CD4-positive, alpha-beta memory T cell (primary cell): ENCODE results near the gene LIN28B. TPM values are rescaled to one million over a fixed set of nuclear protein-coding genes. Genes with fewer than 3 reads are reported as not detected.

ENCODE experiments used
- CTCF ChIA-PET: fragments of 350-600 bp; sonication (Branson Sonifier 250); formaldehyde crosslinking; loops from one replicate; lab custom pipeline; 2021; ENCODE audit warnings: inconsistent platforms; ENCODE audit not compliant: partially characterized antibody; lab: Charles Lee
- POLR2A ChIA-PET: fragments of 350-600 bp; sonication (Branson Sonifier 250); formaldehyde crosslinking; loops from one replicate; lab custom pipeline; 2021; ENCODE audit not compliant: partially characterized antibody; lab: Charles Lee
- DNase-seq, 5 donors: peaks; one replicate each; pipeline versions ENCODE4 v3.0.0 to v3.0.0-alpha.2; 2020 to 2022; ENCODE audit warnings: mixed read lengths in 1 of 5
- H3K27ac ChIP-seq: one replicate; pipeline ENCODE4 v1.7.0; 2013; ENCODE audit warnings: low read depth, low read length
- H3K27me3 ChIP-seq: 2 replicates; pipeline ENCODE4 v1.7.0; 2013; ENCODE audit warnings: mild to moderate bottlenecking, low read length, moderate library complexity; ENCODE audit not compliant: insufficient read depth
- H3K36me3 ChIP-seq: 2 replicates; pipeline ENCODE4 v1.7.0; 2013; ENCODE audit warnings: mild to moderate bottlenecking, low read length, moderate library complexity; ENCODE audit not compliant: insufficient read depth
- H3K4me1 ChIP-seq: 2 replicates; pipeline ENCODE4 v1.7.0; 2013; ENCODE audit warnings: mild to moderate bottlenecking, low read length, moderate library complexity; ENCODE audit not compliant: insufficient read depth
- H3K4me3 ChIP-seq, 2 donors: one replicate each; pipeline ENCODE4 v1.7.0; 2013; ENCODE audit warnings: low read length in 2 of 2, mild to moderate bottlenecking in 1 of 2
- H3K9me3 ChIP-seq, 2 donors: one replicate each; pipeline ENCODE4 v1.7.0; 2013; ENCODE audit warnings: low read length in 2 of 2, control low read depth in 1 of 2; ENCODE audit not compliant: control insufficient read depth in 1 of 2
- H3K27ac Mint-ChIP-seq, 7 donors: one replicate each; pipeline ENCODE4 v1.8.0; 2020 to 2021; ENCODE audit warnings: mixed read lengths in 7 of 7, mild to moderate bottlenecking in 6 of 7, inconsistent platforms in 3 of 7, moderate library complexity in 3 of 7
- H3K27me3 Mint-ChIP-seq, 2 donors: one replicate each; pipeline ENCODE4 v1.8.0; 2020 to 2021; ENCODE audit warnings: mixed read lengths in 2 of 2
- H3K36me3 Mint-ChIP-seq, 2 donors: one replicate each; pipeline ENCODE4 v1.8.0; 2020 to 2021; ENCODE audit warnings: mixed read lengths in 2 of 2, inconsistent platforms in 1 of 2, mild to moderate bottlenecking in 1 of 2
- H3K4me1 Mint-ChIP-seq, 4 donors: one replicate each; pipeline ENCODE4 v1.8.0; 2020 to 2021; ENCODE audit warnings: mixed read lengths in 4 of 4, mild to moderate bottlenecking in 1 of 4
- H3K4me3 Mint-ChIP-seq, 8 donors: one replicate each; pipeline ENCODE4 v1.8.0; 2020 to 2021; ENCODE audit warnings: mixed read lengths in 8 of 8, mild to moderate bottlenecking in 7 of 8, moderate library complexity in 6 of 8, inconsistent platforms in 3 of 8
- H3K9me3 Mint-ChIP-seq, 8 donors: one replicate each; pipeline ENCODE4 v1.8.0; 2020 to 2021; ENCODE audit warnings: mixed read lengths in 8 of 8, mild to moderate bottlenecking in 5 of 8, inconsistent platforms in 3 of 8, moderate library complexity in 1 of 8
- intact Hi-C: fragments of 100-400 bp; cut with micrococcal nuclease; formaldehyde crosslinking; loops from one replicate; pipeline ENCODE4 v1.15.1; 2023
- polyA plus RNA-seq, 2 donors: library from polyadenylated mRNA; unstranded; fragments of 300-500 nt; fragmentation: Illumina TruSeq; gene quantifications; one replicate each; pipeline ENCODE4 v1.2.3, GENCODE V29; 2021
- total RNA-seq, 2 experiments: library from RNA; stranded (reverse); gene quantifications; one replicate each; pipeline ENCODE4 v1.2.3, GENCODE V29; 2021

LIN28B gene
- total and polyA plus RNA-seq, 4 experiments from 2014 or later: not detected

DNA sequence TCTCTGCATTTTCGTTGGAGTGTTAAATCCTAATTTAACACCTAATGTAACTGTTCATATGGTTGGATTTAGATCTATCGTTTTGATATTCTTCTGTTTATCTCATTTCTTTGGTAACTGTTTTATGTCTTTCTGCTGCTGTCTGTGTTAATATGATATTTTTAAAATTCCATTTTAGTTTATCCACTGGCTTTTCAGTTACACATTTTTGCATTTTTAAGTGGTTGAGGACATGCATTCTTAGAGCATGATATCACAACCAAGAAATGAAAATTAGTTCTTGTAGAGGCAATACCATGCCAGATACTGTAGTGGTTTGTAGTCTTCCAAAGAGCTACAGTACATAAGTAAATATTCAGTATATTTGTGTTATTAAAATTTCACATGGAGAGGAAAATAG, 58.6 kb downstream of the LIN28B start:
- peaks cover 5 to 7% of the 10 kb centered on the region in 2 donors for H3K27me3 Mint-ChIP-seq
- ChIA-PET CTCF (no interaction called here), POLR2A (no interaction called here)
- Histone ChIP-seq H3K36me3 (no peaks in the 10 kb centered on the region), H3K27ac (no peak overlapping the region), H3K27me3 (no peaks in the 10 kb centered on the region), H3K4me1 (no peaks in the 10 kb centered on the region), H3K9me3 (no peaks in the 10 kb centered on the region), H3K4me3 (no peak overlapping the region)
- H3K4me1 Mint-ChIP-seq: no peaks in the 10 kb centered on the region
- H3K36me3 Mint-ChIP-seq: no peaks in the 10 kb centered on the region
- no peak for DNase-seq
- H3K4me3 Mint-ChIP-seq: no peak overlapping the region
- intact Hi-C loops: no loop called here
- H3K9me3 Mint-ChIP-seq: peaks cover 0 to 1% (median 0%) of the 10 kb centered on the region in 8 donors
- H3K27ac Mint-ChIP-seq: no peak overlapping the region

DNA sequence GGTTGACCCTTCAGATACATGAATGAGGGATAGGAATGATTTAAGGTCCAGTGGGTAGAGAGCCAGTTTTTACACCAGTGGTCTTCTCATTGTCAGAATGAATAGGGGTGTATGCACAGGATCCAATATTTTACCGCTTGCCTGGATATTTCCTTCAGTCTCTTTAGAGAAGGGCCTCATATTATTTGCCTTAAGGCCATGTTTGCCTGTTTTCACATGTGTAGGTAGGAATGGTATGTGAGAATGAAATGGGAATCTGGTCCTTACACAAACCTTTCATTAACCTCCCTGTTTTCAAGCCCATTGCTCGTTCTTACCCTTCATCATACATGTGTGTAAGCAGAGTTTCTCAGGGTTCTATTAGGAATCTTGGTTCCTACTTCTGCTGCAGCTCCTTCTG, 62.4 kb downstream of the LIN28B start:
- Mint-ChIP-seq H3K27ac (no peak overlapping the region), H3K4me1 (no peaks in the 10 kb centered on the region), H3K4me3 (no peak overlapping the region), H3K27me3 (peaks cover 10 to 15% of the 10 kb centered on the region in 2 donors), H3K9me3 (no peaks in the 10 kb centered on the region), H3K36me3 (no peaks in the 10 kb centered on the region)
- Histone ChIP-seq H3K36me3 (no peaks in the 10 kb centered on the region), H3K27ac (no peak overlapping the region), H3K4me1 (no peaks in the 10 kb centered on the region), H3K9me3 (no peaks in the 10 kb centered on the region), H3K27me3 (no peaks in the 10 kb centered on the region), H3K4me3 (no peak overlapping the region)
- CTCF ChIA-PET: no interaction called here
- no peak for DNase-seq
- POLR2A ChIA-PET: no interaction called here
- intact Hi-C loops: no loop called here

DNA sequence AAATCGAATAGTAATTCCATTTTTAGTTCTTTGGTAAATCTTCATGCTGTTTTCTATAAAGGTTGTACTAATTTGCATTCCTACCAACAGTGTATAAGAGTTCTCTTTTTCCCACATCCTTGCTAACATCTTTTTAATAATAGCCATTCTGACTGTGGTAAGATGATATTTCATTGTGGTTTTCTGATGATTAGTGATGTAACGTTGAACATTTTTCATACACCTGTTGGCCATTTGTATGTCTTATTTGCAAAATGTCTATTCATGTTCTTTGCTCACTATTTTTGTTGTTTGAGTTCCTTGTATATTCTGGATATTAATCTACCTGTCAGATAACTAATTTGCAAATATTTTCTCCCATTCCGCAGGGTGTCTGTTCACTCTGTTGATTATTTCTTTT, 64.5 kb downstream of the LIN28B start:
- Mint-ChIP-seq H3K9me3 (no peaks in the 10 kb centered on the region), H3K4me1 (no peaks in the 10 kb centered on the region), H3K27me3 (peaks cover 8 to 15% of the 10 kb centered on the region in 2 donors), H3K4me3 (no peak overlapping the region), H3K27ac (no peak overlapping the region), H3K36me3 (no peaks in the 10 kb centered on the region)
- Histone ChIP-seq H3K4me1 (no peaks in the 10 kb centered on the region), H3K27ac (no peak overlapping the region), H3K27me3 (no peaks in the 10 kb centered on the region), H3K4me3 (no peak overlapping the region), H3K9me3 (no peaks in the 10 kb centered on the region), H3K36me3 (no peaks in the 10 kb centered on the region)
- CTCF ChIA-PET: no interaction called here
- intact Hi-C loops: no loop called here
- POLR2A ChIA-PET: no interaction called here
- DNase-seq: no peak

DNA sequence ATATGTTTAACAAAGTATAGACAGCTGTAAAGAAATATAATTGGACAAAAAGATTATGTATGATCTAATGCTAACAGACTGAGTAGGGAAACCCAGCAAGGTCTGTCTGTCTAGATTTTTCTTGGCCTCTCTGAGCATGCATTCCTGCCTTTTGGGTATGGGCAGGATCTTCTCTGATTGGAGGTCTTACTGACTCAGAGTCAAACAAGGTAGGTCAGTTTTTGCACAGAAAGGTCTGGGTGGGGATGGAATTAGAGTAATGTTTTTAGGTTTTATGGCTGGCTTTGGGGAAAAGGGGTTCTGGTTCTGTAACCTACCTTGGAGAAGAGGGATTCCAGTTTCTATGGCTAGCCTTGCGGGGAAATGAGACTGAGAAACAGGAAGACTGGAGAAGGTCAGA, 65.5 kb downstream of the LIN28B start:
- H3K27ac Mint-ChIP-seq: no peak overlapping the region
- Histone ChIP-seq H3K27ac (no peak overlapping the region), H3K36me3 (no peaks in the 10 kb centered on the region), H3K9me3 (no peaks in the 10 kb centered on the region), H3K27me3 (no peaks in the 10 kb centered on the region), H3K4me3 (no peak overlapping the region), H3K4me1 (no peaks in the 10 kb centered on the region)
- no peak overlapping the region for H3K4me3 Mint-ChIP-seq
- ChIA-PET CTCF (no interaction called here), POLR2A (no interaction called here)
- H3K4me1 Mint-ChIP-seq: no peaks in the 10 kb centered on the region
- no peak for DNase-seq
- peaks cover 8 to 15% of the 10 kb centered on the region in 2 donors for H3K27me3 Mint-ChIP-seq
- no peaks in the 10 kb centered on the region for H3K9me3 Mint-ChIP-seq
- intact Hi-C loops: no loop called here
- no peaks in the 10 kb centered on the region for H3K36me3 Mint-ChIP-seq

DNA sequence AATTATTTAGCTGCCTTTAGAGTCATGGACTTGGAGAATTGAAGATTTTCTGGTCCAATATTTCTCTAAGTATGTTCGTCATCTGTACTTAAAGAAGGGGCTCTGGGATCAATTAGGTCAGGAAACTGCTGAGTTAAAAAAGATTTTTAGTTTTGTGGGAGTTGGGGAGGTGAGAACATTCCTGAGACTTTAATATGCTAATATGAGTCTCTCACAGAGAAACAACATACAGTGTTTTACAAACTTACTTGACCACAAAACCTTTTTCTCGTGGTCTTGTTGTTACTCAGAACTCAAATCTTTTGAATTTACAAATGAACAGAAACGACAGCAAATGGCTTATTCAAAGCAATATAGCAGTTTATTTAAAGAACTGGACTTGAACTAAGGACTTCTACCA, 67.9 kb downstream of the LIN28B start:
- Mint-ChIP-seq H3K27ac (no peak overlapping the region), H3K9me3 (no peaks in the 10 kb centered on the region), H3K4me3 (no peak overlapping the region), H3K4me1 (no peaks in the 10 kb centered on the region), H3K27me3 (peaks cover 8 to 10% of the 10 kb centered on the region in 2 donors), H3K36me3 (no peaks in the 10 kb centered on the region)
- Histone ChIP-seq H3K27me3 (no peaks in the 10 kb centered on the region), H3K27ac (no peak overlapping the region), H3K36me3 (no peaks in the 10 kb centered on the region), H3K4me1 (no peaks in the 10 kb centered on the region), H3K9me3 (no peaks in the 10 kb centered on the region), H3K4me3 (no peak overlapping the region)
- intact Hi-C loops: no loop called here
- ChIA-PET CTCF (no interaction called here), POLR2A (no interaction called here)
- DNase-seq: no peak

DNA sequence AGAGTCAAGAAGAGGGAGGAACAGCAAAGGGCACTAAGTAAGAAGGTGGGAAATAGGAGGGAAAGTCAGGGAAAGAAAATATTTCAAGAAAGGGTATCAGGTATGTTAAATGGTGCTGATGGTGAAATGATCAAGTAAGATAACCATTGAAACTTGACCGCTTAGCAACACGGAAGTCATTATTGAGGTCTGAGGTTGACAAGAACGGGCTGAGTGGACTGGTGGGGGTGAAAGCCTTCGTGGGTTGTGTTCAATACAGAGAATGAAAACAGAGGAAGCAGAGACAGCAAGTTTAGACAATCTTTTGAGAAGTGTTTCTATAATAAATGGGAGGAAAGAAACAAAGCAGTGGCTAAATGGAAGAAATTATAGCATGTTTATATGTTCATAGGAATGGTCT, 72.0 kb downstream of the LIN28B start:
- no peak for DNase-seq
- H3K27ac Mint-ChIP-seq: no peak overlapping the region
- intact Hi-C loops: no loop called here
- H3K36me3 Mint-ChIP-seq: no peaks in the 10 kb centered on the region
- no peaks in the 10 kb centered on the region for H3K27me3 ChIP-seq
- no peaks in the 10 kb centered on the region for H3K9me3 Mint-ChIP-seq
- no peaks in the 10 kb centered on the region for H3K4me1 Mint-ChIP-seq
- H3K4me1 ChIP-seq: no peaks in the 10 kb centered on the region
- no peak overlapping the region for H3K27ac ChIP-seq
- no peaks in the 10 kb centered on the region for H3K9me3 ChIP-seq
- POLR2A ChIA-PET: no interaction called here
- no peaks in the 10 kb centered on the region for H3K36me3 ChIP-seq
- no peak overlapping the region for H3K4me3 ChIP-seq
- H3K27me3 Mint-ChIP-seq: peaks cover 2 to 3% of the 10 kb centered on the region in 2 donors
- no peak overlapping the region for H3K4me3 Mint-ChIP-seq
- CTCF ChIA-PET: no interaction called here

DNA sequence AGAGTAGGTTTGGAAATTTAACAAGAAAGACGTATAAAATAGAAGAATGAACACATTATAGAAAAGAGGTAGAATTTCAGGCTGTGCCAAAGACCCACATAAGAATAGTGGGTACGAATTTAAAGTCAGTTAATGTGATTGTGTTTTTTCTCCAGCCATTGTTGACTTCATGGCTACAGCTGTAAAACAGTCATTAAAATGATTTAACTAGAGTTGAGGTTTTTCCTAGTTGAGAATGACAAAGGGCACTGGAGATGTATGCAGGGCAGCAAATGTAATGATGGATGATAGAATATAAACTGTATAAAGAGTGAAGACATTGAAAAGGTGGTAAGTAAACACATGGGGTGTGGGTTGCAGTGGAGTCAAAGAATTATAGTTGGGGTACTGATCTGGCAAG, 72.7 kb downstream of the LIN28B start:
- Mint-ChIP-seq H3K27ac (no peak overlapping the region), H3K4me3 (no peak overlapping the region), H3K36me3 (no peaks in the 10 kb centered on the region), H3K27me3 (peaks cover 3 to 4% of the 10 kb centered on the region in 2 donors), H3K4me1 (no peaks in the 10 kb centered on the region), H3K9me3 (no peaks in the 10 kb centered on the region)
- H3K27ac ChIP-seq: no peak overlapping the region
- no peaks in the 10 kb centered on the region for H3K36me3 ChIP-seq
- no peaks in the 10 kb centered on the region for H3K27me3 ChIP-seq
- no peaks in the 10 kb centered on the region for H3K4me1 ChIP-seq
- ChIA-PET POLR2A (no interaction called here), CTCF (no interaction called here)
- no peaks in the 10 kb centered on the region for H3K9me3 ChIP-seq
- intact Hi-C loops: no loop called here
- DNase-seq: no peak
- no peak overlapping the region for H3K4me3 ChIP-seq

DNA sequence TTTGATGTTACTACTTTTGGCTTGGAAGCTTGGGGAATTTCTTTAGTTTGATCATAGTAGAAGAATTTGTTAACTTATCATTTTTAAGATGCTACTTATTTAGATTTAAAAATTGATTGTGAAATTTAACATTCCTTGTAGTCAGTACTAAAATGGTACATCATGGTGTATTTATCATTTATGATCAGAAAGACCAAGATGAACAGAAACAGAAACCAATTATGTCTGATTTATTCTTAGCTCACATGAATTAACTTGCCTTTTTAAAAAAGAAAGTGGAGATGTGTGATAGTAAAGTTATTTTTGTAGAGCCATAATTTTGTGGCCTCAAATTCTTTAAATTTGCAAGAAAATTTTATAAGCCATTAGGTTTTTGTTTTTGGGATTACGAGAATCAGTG, 77.6 kb downstream of the LIN28B start:
- Histone ChIP-seq H3K4me1 (no peaks in the 10 kb centered on the region), H3K36me3 (no peaks in the 10 kb centered on the region), H3K27ac (no peak overlapping the region), H3K9me3 (no peaks in the 10 kb centered on the region), H3K4me3 (no peak overlapping the region), H3K27me3 (no peaks in the 10 kb centered on the region)
- Mint-ChIP-seq H3K4me3 (no peak overlapping the region), H3K27ac (no peak overlapping the region), H3K4me1 (no peaks in the 10 kb centered on the region), H3K27me3 (peaks cover 5 to 7% of the 10 kb centered on the region in 2 donors), H3K36me3 (no peaks in the 10 kb centered on the region), H3K9me3 (no peaks in the 10 kb centered on the region)
- ChIA-PET POLR2A (no interaction called here), CTCF (no interaction called here)
- DNase-seq: no peak
- intact Hi-C loops: no loop called here
